Nephron (organoid): ENCODE data around the gene SIL1.
A peak's percentile ranks its signal among the peaks of the same experiment; 100 is the strongest.

Source experiments
- H3K27ac Mint-ChIP-seq, 3 experiments: 2 replicates each; pipeline ENCODE4 v1.8.0; 2020; ENCODE audit warnings: mixed read lengths in 3 of 3, mild to moderate bottlenecking in 2 of 3, moderate library complexity in 1 of 3
- H3K27me3 Mint-ChIP-seq: 2 replicates; pipeline ENCODE4 v1.8.0; 2021; ENCODE audit warnings: low read depth, mild to moderate bottlenecking, moderate library complexity, mixed read lengths
- H3K36me3 Mint-ChIP-seq: 2 replicates; pipeline ENCODE4 v1.8.0; 2020; ENCODE audit warnings: low read depth, mixed read lengths
- H3K4me1 Mint-ChIP-seq: 2 replicates; pipeline ENCODE4 v1.8.0; 2020; ENCODE audit warnings: mixed read lengths
- H3K4me3 Mint-ChIP-seq, 3 experiments: 2 replicates each; pipeline ENCODE4 v1.8.0; 2020; ENCODE audit warnings: mild to moderate bottlenecking in 3 of 3, mixed read lengths in 3 of 3, moderate library complexity in 2 of 3
- H3K9me3 Mint-ChIP-seq: 2 replicates; pipeline ENCODE4 v1.8.0; 2020; ENCODE audit warnings: mixed read lengths
- TF ChIP-seq, protein P1 (sequence below), 3 experiments: fragments of 200-600 bp; sonication (generic); IDR thresholded peaks; one replicate each; pipeline ENCODE4 v1.5.0; 2021; ENCODE audit warnings: antibody characterized with exemption in 3 of 3; ENCODE audit not compliant: unreplicated experiment in 3 of 3

Gene SIL1

GRCh38 chr5:138998521-138998920 lies 199.6 kb downstream of the SIL1 start:
- H3K4me1 Mint-ChIP-seq: peaks cover 5% of the 10 kb centered on the region
- H3K9me3 Mint-ChIP-seq: peaks cover 23% of the 10 kb centered on the region
- no peaks in the 10 kb centered on the region for H3K27me3 Mint-ChIP-seq
- peaks cover 42% of the 10 kb centered on the region for H3K36me3 Mint-ChIP-seq
- H3K27ac Mint-ChIP-seq: no peak overlapping the region
- TF ChIP-seq, protein P1, sequence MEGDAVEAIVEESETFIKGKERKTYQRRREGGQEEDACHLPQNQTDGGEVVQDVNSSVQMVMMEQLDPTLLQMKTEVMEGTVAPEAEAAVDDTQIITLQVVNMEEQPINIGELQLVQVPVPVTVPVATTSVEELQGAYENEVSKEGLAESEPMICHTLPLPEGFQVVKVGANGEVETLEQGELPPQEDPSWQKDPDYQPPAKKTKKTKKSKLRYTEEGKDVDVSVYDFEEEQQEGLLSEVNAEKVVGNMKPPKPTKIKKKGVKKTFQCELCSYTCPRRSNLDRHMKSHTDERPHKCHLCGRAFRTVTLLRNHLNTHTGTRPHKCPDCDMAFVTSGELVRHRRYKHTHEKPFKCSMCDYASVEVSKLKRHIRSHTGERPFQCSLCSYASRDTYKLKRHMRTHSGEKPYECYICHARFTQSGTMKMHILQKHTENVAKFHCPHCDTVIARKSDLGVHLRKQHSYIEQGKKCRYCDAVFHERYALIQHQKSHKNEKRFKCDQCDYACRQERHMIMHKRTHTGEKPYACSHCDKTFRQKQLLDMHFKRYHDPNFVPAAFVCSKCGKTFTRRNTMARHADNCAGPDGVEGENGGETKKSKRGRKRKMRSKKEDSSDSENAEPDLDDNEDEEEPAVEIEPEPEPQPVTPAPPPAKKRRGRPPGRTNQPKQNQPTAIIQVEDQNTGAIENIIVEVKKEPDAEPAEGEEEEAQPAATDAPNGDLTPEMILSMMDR (IDR thresholded peaks at IDR 0.05; ENCODE audit: unreplicated experiment in 3 of 3): no peak
- no peak overlapping the region for H3K4me3 Mint-ChIP-seq

- Mint-ChIP-seq H3K27ac (no peak overlapping the region), H3K4me3 (no peak overlapping the region), H3K9me3 (peaks cover 17% of the 10 kb centered on the region), H3K27me3 (no peaks in the 10 kb centered on the region), H3K4me1 (no peaks in the 10 kb centered on the region), H3K36me3 (peaks cover 28% of the 10 kb centered on the region)
- TF ChIP-seq, protein P1 (IDR thresholded peaks at IDR 0.05; ENCODE audit: unreplicated experiment in 3 of 3): no peak
Observed at GRCh38 chr5:138996120-138996519, 202.0 kb downstream of the SIL1 start.

- no peaks in the 10 kb centered on the region for H3K4me1 Mint-ChIP-seq
- H3K36me3 Mint-ChIP-seq: peaks cover 7% of the 10 kb centered on the region
- H3K27me3 Mint-ChIP-seq: no peaks in the 10 kb centered on the region
- TF ChIP-seq, protein P1 (IDR thresholded peaks at IDR 0.05; ENCODE audit: unreplicated experiment in 3 of 3): no peak
- peaks cover 5% of the 10 kb centered on the region for H3K9me3 Mint-ChIP-seq
- peak overlapping the region in 2 of 3 experiments; percentile 4 to 66 for H3K27ac Mint-ChIP-seq
- no peak overlapping the region for H3K4me3 Mint-ChIP-seq
Observed at GRCh38 chr5:138990986-138991590, 207.1 kb downstream of the SIL1 start.

GRCh38 chr5:138989720-138990119 lies 208.4 kb downstream of the SIL1 start:
- TF ChIP-seq, protein P1 (IDR thresholded peaks at IDR 0.05; ENCODE audit: unreplicated experiment in 3 of 3): no peak

DNA sequence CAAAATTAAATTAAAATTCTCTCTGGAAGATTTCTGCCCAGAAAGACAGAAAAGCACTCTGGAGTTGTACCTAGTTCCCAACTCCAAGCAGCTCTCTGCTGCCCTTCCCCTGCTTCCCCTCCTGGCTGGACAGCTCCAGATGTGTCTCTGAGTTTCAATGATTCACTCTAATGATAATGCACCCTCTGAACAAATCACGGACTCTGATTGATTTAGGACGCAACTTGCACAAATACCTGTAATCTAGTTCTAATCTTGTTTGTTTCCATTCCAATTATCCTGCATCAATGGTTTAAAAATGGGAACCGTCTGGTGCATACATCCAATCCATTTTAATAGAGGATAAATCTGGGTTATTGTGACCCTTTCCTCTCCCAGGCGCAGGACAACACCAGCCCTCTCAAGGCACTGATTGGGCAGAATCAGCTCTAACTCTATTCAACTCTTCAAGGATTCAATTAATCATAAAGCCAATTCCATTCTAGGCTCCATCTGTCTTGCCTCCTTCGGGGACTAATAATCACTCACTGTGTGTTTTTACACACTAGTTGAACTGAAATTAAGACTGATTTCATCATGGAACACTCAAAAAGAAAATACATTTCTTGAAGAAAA lies 211.9 kb downstream of the SIL1 start:
- Mint-ChIP-seq H3K36me3 (no peaks in the 10 kb centered on the region), H3K4me1 (peaks cover 14% of the 10 kb centered on the region), H3K9me3 (no peaks in the 10 kb centered on the region), H3K27ac (no peak overlapping the region), H3K27me3 (no peaks in the 10 kb centered on the region), H3K4me3 (no peak overlapping the region)
- TF ChIP-seq, protein P1 (IDR thresholded peaks at IDR 0.05; ENCODE audit: unreplicated experiment in 3 of 3): no peak

More at GRCh38 chr5:138989720-138990119, 208.4 kb downstream of the SIL1 start:
- Mint-ChIP-seq H3K27ac (no peak overlapping the region), H3K36me3 (no peaks in the 10 kb centered on the region), H3K4me3 (no peak overlapping the region), H3K9me3 (no peaks in the 10 kb centered on the region), H3K4me1 (no peaks in the 10 kb centered on the region), H3K27me3 (no peaks in the 10 kb centered on the region)

DNA sequence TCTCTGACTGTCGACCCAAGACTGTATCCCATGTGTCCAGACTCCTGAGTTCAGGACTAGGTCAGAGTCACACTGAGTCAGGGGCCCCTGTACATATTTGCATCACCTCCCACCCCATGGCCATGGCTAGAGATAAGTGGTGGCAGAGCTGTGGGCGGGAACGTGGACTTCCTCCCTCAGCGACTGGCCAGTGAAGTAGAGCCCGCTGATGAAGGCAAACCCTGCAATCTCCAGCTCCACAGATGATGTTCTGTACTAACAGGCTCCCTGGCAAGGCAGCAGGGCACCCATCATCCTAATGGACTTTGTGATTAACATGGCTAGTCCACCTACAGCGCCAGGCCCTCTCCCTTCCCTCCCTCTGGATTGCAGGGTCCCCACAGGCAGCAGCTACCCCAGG lies 212.5 kb downstream of the SIL1 start:
- Mint-ChIP-seq H3K4me1 (peaks cover 14% of the 10 kb centered on the region), H3K4me3 (no peak overlapping the region), H3K27me3 (no peaks in the 10 kb centered on the region), H3K9me3 (no peaks in the 10 kb centered on the region), H3K27ac (no peak overlapping the region), H3K36me3 (no peaks in the 10 kb centered on the region)
- TF ChIP-seq, protein P1 (IDR thresholded peaks at IDR 0.05; ENCODE audit: unreplicated experiment in 3 of 3): no peak
